ENCODE results near the gene CXCL17.
A peak's percentile ranks its signal among the peaks of the same experiment; 100 is the strongest.

- TF ChIP-seq, protein P1, sequence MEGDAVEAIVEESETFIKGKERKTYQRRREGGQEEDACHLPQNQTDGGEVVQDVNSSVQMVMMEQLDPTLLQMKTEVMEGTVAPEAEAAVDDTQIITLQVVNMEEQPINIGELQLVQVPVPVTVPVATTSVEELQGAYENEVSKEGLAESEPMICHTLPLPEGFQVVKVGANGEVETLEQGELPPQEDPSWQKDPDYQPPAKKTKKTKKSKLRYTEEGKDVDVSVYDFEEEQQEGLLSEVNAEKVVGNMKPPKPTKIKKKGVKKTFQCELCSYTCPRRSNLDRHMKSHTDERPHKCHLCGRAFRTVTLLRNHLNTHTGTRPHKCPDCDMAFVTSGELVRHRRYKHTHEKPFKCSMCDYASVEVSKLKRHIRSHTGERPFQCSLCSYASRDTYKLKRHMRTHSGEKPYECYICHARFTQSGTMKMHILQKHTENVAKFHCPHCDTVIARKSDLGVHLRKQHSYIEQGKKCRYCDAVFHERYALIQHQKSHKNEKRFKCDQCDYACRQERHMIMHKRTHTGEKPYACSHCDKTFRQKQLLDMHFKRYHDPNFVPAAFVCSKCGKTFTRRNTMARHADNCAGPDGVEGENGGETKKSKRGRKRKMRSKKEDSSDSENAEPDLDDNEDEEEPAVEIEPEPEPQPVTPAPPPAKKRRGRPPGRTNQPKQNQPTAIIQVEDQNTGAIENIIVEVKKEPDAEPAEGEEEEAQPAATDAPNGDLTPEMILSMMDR (IDR thresholded peaks at IDR 0.05; ENCODE audit: insufficient read depth, low read depth, low read length): no peak
- TF ChIP-seq EZH2 (IDR thresholded peaks at IDR 0.05; ENCODE audit: insufficient read depth, low read length): peak; percentile 11
These were observed 19.0 kb downstream of the CXCL17 start for GRCh38 chr19:42423462-42424344.
